HepG2 (cell line): ENCODE data around the gene FUOM. TPM values are rescaled to one million over a fixed set of nuclear protein-coding genes. Genes with fewer than 3 reads are reported as not detected.

ENCODE experiments used
- FOSL2 ChIP-seq: sonication (generic); formaldehyde crosslinking; IDR thresholded peaks from 2 replicates; pipeline ENCODE4 v1.4.0; 2020; ENCODE audit warnings: missing genetic modification reagents
- FOXO1 ChIP-seq: sonication (generic); formaldehyde crosslinking; IDR thresholded peaks from 2 replicates; pipeline ENCODE4 v1.4.0; 2020; ENCODE audit warnings: missing genetic modification reagents
- GABPB1 ChIP-seq: IDR thresholded peaks from 2 replicates; pipeline ENCODE4 v1.6.1; 2016; ENCODE audit warnings: mild to moderate bottlenecking, missing genetic modification reagents, moderate library complexity, missing compliant biosample characterization
- IRF2 ChIP-seq: IDR thresholded peaks from 2 replicates; pipeline ENCODE4 v1.6.1; 2018; ENCODE audit warnings: missing genetic modification reagents, missing compliant biosample characterization
- MBD4 ChIP-seq: IDR thresholded peaks from 2 replicates; pipeline ENCODE4 v1.6.1; 2012; ENCODE audit warnings: low read length, inconsistent platforms, borderline replicate concordance
- NONO ChIP-seq, 2 experiments: fragments of 450-650 bp in 1 of 2; sonication (generic) in 1 of 2; formaldehyde crosslinking in 1 of 2; IDR thresholded peaks in 1 of 2; conservative IDR thresholded peaks in 1 of 2; 2 replicates each; pipeline versions ENCODE4 v1.6.1 to v1.8.0; 2017 to 2022; ENCODE audit warnings: mild to moderate bottlenecking in 1 of 2, missing genetic modification reagents in 1 of 2, moderate library complexity in 1 of 2
- RBM39 ChIP-seq: fragments of 200-400 bp; formaldehyde crosslinking; IDR thresholded peaks from one replicate; pipeline ENCODE4 v1.6.1; 2018; ENCODE audit warnings: antibody characterized with exemption, mild to moderate bottlenecking, low read depth, low read length; ENCODE audit not compliant: poor library complexity, severe bottlenecking
- REL ChIP-seq: sonication (generic); formaldehyde crosslinking; conservative IDR thresholded peaks from 2 replicates; pipeline ENCODE4 v1.8.0; 2022; ENCODE audit warnings: mild to moderate bottlenecking, missing genetic modification reagents, moderate library complexity
- RFXAP ChIP-seq: sonication (generic); formaldehyde crosslinking; IDR thresholded peaks from 2 replicates; pipeline ENCODE4 v1.4.0; 2020; ENCODE audit warnings: missing genetic modification reagents, borderline replicate concordance
- SALL1 ChIP-seq: sonication (generic); formaldehyde crosslinking; IDR thresholded peaks from 2 replicates; pipeline ENCODE4 v1.8.0; 2022; ENCODE audit warnings: mild to moderate bottlenecking, missing genetic modification reagents
- SMC3 ChIP-seq: IDR thresholded peaks from 2 replicates; pipeline ENCODE4 v1.6.1; 2011; ENCODE audit warnings: low read length, improper control_type of control experiment
- SNAPC2 ChIP-seq: sonication (generic); formaldehyde crosslinking; IDR thresholded peaks from 2 replicates; pipeline ENCODE4 v1.8.1; 2022; ENCODE audit warnings: mild to moderate bottlenecking, missing genetic modification reagents
- XRCC5 ChIP-seq: fragments of 200-400 bp; formaldehyde crosslinking; optimal IDR thresholded peaks from 2 replicates; pipeline ENCODE3; 2017; ENCODE audit warnings: mild to moderate bottlenecking, low read length
- YY1 ChIP-seq: IDR thresholded peaks from 2 replicates; pipeline ENCODE4 v1.6.1; 2011; ENCODE audit warnings: low read length, low read depth, moderate library complexity, mild to moderate bottlenecking; ENCODE audit not compliant: insufficient read depth, insufficient replicate concordance
- ZNF432 ChIP-seq: sonication (generic); formaldehyde crosslinking; IDR thresholded peaks from 2 replicates; pipeline ENCODE4 v1.5.0; 2020; ENCODE audit warnings: missing genetic modification reagents, mild to moderate bottlenecking, borderline replicate concordance
- ZNF441 ChIP-seq: sonication (generic); formaldehyde crosslinking; IDR thresholded peaks from 2 replicates; pipeline ENCODE4 v1.7.0; 2021; ENCODE audit warnings: missing genetic modification reagents, borderline replicate concordance
- ZNF501 ChIP-seq: sonication (generic); formaldehyde crosslinking; IDR thresholded peaks from 2 replicates; pipeline ENCODE4 v1.5.1; 2020; ENCODE audit warnings: mild to moderate bottlenecking, moderate library complexity, missing genetic modification reagents
- ZNF772 ChIP-seq: sonication (generic); formaldehyde crosslinking; IDR thresholded peaks from 2 replicates; pipeline ENCODE4 v1.5.0; 2020; ENCODE audit warnings: mild to moderate bottlenecking, missing genetic modification reagents
- ZNF788 ChIP-seq: sonication (generic); formaldehyde crosslinking; IDR thresholded peaks from 2 replicates; pipeline ENCODE4 v1.5.0; 2020; ENCODE audit warnings: mild to moderate bottlenecking, missing genetic modification reagents, borderline replicate concordance
- ZSCAN21 ChIP-seq: sonication (generic); formaldehyde crosslinking; IDR thresholded peaks from 2 replicates; pipeline ENCODE4 v1.8.0; 2022; ENCODE audit warnings: mild to moderate bottlenecking, missing genetic modification reagents, moderate library complexity, borderline replicate concordance
- polyA plus RNA-seq, 8 experiments: library from polyadenylated mRNA; depleted of rRNA in 3 of 8; stranded (reverse) in 7 of 8; unstranded in 1 of 8; fragments of >200 nt; fragmentation: Illumina TruSeq in 4 of 8; extraction: Trizol in 4 of 8; gene quantifications; 2 replicates each; pipeline versions ENCODE4 v1.2.1 to v1.2.3, GENCODE V29; 2011 to 2016; ENCODE audit warnings: low read depth in 4 of 8, missing spikeins in 1 of 8, mixed read lengths in 1 of 8; ENCODE audit not compliant: insufficient read depth in 1 of 8
- total RNA-seq, 5 experiments: library from RNA; depleted of rRNA; stranded (reverse); fragments of >200 nt; fragmentation: Illumina TruSeq; extraction: Trizol; gene quantifications; 2 replicates each; pipeline ENCODE4 v1.2.3, GENCODE V29; 2016; ENCODE audit warnings: low read depth in 1 of 5
- TF ChIP-seq, protein P1 (sequence below): sonication (generic); IDR thresholded peaks from 2 replicates; pipeline ENCODE4 v1.6.1; 2016; ENCODE audit warnings: low read depth, borderline replicate concordance
- TF ChIP-seq, protein P2 (sequence below): sonication (generic); formaldehyde crosslinking; IDR thresholded peaks from 2 replicates; pipeline ENCODE4 v1.8.0; 2022; ENCODE audit warnings: mild to moderate bottlenecking, missing genetic modification reagents, moderate library complexity
- TF ChIP-seq, protein P3 (sequence below): sonication (generic); formaldehyde crosslinking; IDR thresholded peaks from 2 replicates; pipeline ENCODE4 v1.4.0; 2020; ENCODE audit warnings: missing genetic modification reagents
- TF ChIP-seq, protein P4 (sequence below): IDR thresholded peaks from 2 replicates; pipeline ENCODE4 v1.6.1; 2016; ENCODE audit warnings: missing compliant biosample characterization, missing genetic modification reagents, borderline replicate concordance

Gene FUOM
- total and polyA plus RNA-seq, 2 of the 13 experiments (the other 11 are each of a cell fraction or from before 2014, with no cell fraction given): 27.5 to 60.4 TPM

DNA sequence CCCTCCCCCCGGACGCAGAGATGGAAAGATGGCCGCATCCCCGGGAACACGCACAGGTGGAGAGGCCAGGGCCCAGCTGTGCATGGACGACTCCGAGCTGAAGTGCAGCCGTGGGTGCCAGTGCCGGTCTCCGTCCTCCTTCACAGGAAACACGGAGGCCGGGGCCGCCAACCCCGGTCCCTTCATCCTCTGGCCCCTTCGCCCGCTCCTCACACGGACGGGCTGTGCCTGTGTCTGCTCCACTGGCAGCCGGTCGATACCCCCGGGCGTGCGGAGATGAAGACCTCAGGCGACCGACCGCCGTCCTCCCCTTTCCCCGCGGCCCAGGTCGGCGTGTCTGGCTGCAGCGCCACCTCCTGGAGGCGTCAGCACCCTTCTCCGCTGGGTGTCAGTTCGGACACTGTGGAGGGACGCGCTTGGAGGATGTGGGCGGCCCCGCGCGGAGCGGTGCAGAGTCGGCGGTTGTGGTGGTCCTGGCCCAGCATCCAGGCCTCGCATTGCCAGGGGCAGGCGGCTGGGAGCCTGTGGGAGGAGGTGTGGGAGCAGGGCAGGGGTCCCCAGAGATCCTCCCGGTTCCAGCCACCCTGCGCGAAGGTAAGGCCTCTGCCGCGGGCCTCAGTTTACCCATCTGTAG lies 39.2 kb downstream of the FUOM start (continued):
- TF ChIP-seq RFXAP (CRISPR knock-in tag): no peak
- TF ChIP-seq, protein P1, sequence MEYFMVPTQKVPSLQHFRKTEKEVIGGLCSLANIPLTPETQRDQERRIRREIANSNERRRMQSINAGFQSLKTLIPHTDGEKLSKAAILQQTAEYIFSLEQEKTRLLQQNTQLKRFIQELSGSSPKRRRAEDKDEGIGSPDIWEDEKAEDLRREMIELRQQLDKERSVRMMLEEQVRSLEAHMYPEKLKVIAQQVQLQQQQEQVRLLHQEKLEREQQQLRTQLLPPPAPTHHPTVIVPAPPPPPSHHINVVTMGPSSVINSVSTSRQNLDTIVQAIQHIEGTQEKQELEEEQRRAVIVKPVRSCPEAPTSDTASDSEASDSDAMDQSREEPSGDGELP: peak; percentile 31; the same call in 1 of the 2 replicates
- no peak for TF ChIP-seq REL (CRISPR knock-in tag)
- TF ChIP-seq SALL1 (CRISPR knock-in tag): peak; percentile 67
- 0 out of 2 replicates have a peak, but pooled peaks have one; percentile 20 for TF ChIP-seq FOSL2
- TF ChIP-seq YY1: peak; percentile 70
- peak; percentile 89 for TF ChIP-seq XRCC5
- peak; percentile 65; the same call in 1 of the 2 replicates for TF ChIP-seq ZSCAN21
- 0 out of 2 replicates have a peak, but pooled peaks have one; percentile 39 for TF ChIP-seq ZNF772 (CRISPR knock-in tag)
- TF ChIP-seq MBD4: no peak
- TF ChIP-seq ZNF441: peak; percentile 75; the same call in 1 of the 2 replicates
- TF ChIP-seq ZNF788 (CRISPR knock-in tag): peak; percentile 56; the same call in 1 of the 2 replicates
- 0 out of 2 replicates have a peak, but pooled peaks have one; percentile 28 for TF ChIP-seq ZNF501 (CRISPR knock-in tag)
- TF ChIP-seq, protein P2, sequence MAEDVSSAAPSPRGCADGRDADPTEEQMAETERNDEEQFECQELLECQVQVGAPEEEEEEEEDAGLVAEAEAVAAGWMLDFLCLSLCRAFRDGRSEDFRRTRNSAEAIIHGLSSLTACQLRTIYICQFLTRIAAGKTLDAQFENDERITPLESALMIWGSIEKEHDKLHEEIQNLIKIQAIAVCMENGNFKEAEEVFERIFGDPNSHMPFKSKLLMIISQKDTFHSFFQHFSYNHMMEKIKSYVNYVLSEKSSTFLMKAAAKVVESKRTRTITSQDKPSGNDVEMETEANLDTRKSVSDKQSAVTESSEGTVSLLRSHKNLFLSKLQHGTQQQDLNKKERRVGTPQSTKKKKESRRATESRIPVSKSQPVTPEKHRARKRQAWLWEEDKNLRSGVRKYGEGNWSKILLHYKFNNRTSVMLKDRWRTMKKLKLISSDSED (CRISPR knock-in tag): 0 out of 2 replicates have a peak, but pooled peaks have one; percentile 43
- no peak for TF ChIP-seq SNAPC2 (CRISPR knock-in tag)
- peak; percentile 16; the same call in 1 of the 2 replicates for TF ChIP-seq SMC3
- TF ChIP-seq RBM39: peak; percentile 50
- TF ChIP-seq ZNF432 (CRISPR knock-in tag): no peak
- TF ChIP-seq, protein P3, sequence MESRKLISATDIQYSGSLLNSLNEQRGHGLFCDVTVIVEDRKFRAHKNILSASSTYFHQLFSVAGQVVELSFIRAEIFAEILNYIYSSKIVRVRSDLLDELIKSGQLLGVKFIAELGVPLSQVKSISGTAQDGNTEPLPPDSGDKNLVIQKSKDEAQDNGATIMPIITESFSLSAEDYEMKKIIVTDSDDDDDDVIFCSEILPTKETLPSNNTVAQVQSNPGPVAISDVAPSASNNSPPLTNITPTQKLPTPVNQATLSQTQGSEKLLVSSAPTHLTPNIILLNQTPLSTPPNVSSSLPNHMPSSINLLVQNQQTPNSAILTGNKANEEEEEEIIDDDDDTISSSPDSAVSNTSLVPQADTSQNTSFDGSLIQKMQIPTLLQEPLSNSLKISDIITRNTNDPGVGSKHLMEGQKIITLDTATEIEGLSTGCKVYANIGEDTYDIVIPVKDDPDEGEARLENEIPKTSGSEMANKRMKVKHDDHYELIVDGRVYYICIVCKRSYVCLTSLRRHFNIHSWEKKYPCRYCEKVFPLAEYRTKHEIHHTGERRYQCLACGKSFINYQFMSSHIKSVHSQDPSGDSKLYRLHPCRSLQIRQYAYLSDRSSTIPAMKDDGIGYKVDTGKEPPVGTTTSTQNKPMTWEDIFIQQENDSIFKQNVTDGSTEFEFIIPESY (CRISPR knock-in tag): peak; percentile 65; the same call in 1 of the 2 replicates
- TF ChIP-seq, protein P4, sequence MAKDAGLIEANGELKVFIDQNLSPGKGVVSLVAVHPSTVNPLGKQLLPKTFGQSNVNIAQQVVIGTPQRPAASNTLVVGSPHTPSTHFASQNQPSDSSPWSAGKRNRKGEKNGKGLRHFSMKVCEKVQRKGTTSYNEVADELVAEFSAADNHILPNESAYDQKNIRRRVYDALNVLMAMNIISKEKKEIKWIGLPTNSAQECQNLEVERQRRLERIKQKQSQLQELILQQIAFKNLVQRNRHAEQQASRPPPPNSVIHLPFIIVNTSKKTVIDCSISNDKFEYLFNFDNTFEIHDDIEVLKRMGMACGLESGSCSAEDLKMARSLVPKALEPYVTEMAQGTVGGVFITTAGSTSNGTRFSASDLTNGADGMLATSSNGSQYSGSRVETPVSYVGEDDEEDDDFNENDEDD (CRISPR knock-in tag): peak; percentile 39; the same call in 1 of the 2 replicates
- TF ChIP-seq IRF2: peak; percentile 63; the same call in 1 of the 2 replicates
- peak; percentile 80 for TF ChIP-seq GABPB1 (CRISPR knock-in tag)
- no peak for TF ChIP-seq FOXO1 (CRISPR knock-in tag)
- no peak for TF ChIP-seq NONO (IDR thresholded peaks at IDR 0.05)
- TF ChIP-seq NONO (CRISPR knock-in tag; conservative IDR thresholded peaks at IDR 0.05): peak; percentile 55; the same call in 1 of the 2 replicates
